Measurements from ENCODE around the gene TMOD3.

The TMOD3 gene

GRCh38 chr15:51849860-51850259, 20.4 kb downstream of the TMOD3 start:
- no peak for DNase-seq (ENCODE audit: low read depth)
- H3K4me3 ChIP-seq (ENCODE audit: low read depth, low read length): no peak overlapping the region
- TF ChIP-seq CTCF (IDR thresholded peaks at IDR 0.05; ENCODE audit: low read depth, low read length) (no peak), MAX (IDR thresholded peaks at IDR 0.05; ENCODE audit: low read depth, low read length) (no peak), MYC (IDR thresholded peaks at IDR 0.05; ENCODE audit: low read depth, low read length) (no peak), POLR2A (IDR thresholded peaks at IDR 0.05; ENCODE audit: extremely low read depth, insufficient read length) (no peak)

- H3K4me3 ChIP-seq (ENCODE audit: low read depth, low read length): no peak overlapping the region
- TF ChIP-seq MYC (IDR thresholded peaks at IDR 0.05; ENCODE audit: low read depth, low read length) (no peak), CTCF (IDR thresholded peaks at IDR 0.05; ENCODE audit: low read depth, low read length) (no peak), MAX (IDR thresholded peaks at IDR 0.05; ENCODE audit: low read depth, low read length) (no peak), POLR2A (IDR thresholded peaks at IDR 0.05; ENCODE audit: extremely low read depth, insufficient read length) (no peak)
- no peak for DNase-seq (ENCODE audit: low read depth)
Observed at GRCh38 chr15:51853998-51854397, 24.5 kb downstream of the TMOD3 start.

GRCh38 chr15:51855612-51856011, 26.2 kb downstream of the TMOD3 start:
- H3K4me3 ChIP-seq (ENCODE audit: low read depth, low read length): no peak overlapping the region
- TF ChIP-seq CTCF (IDR thresholded peaks at IDR 0.05; ENCODE audit: low read depth, low read length): no peak
- no peak for TF ChIP-seq MAX (IDR thresholded peaks at IDR 0.05; ENCODE audit: low read depth, low read length)
- TF ChIP-seq POLR2A (IDR thresholded peaks at IDR 0.05; ENCODE audit: extremely low read depth, insufficient read length): no peak
- no peak for TF ChIP-seq MYC (IDR thresholded peaks at IDR 0.05; ENCODE audit: low read depth, low read length)
- no peak for DNase-seq (ENCODE audit: low read depth)

GRCh38 chr15:51856714-51857380, 27.4 kb downstream of the TMOD3 start:
- no peak overlapping the region for H3K4me3 ChIP-seq (ENCODE audit: low read depth, low read length)
- no peak for DNase-seq (ENCODE audit: low read depth)
- TF ChIP-seq MYC (IDR thresholded peaks at IDR 0.05; ENCODE audit: low read depth, low read length): no peak
- no peak for TF ChIP-seq CTCF (IDR thresholded peaks at IDR 0.05; ENCODE audit: low read depth, low read length)

GRCh38 chr15:51861557-51862359, 32.3 kb downstream of the TMOD3 start:
- TF ChIP-seq POLR2A (IDR thresholded peaks at IDR 0.05; ENCODE audit: extremely low read depth, insufficient read length) (no peak), MYC (IDR thresholded peaks at IDR 0.05; ENCODE audit: low read depth, low read length) (no peak), MAX (IDR thresholded peaks at IDR 0.05; ENCODE audit: low read depth, low read length) (peak; percentile 42; the same call in 1 of the 2 replicates), CTCF (IDR thresholded peaks at IDR 0.05; ENCODE audit: low read depth, low read length) (no peak)
- H3K4me3 ChIP-seq (ENCODE audit: low read depth, low read length): no peak overlapping the region
- DNase-seq (ENCODE audit: low read depth): peak; percentile 46

Measured in NB4 (cell line).